K562 (cell line): ENCODE results near the gene IZUMO4. TPM values are rescaled to one million over a fixed set of nuclear protein-coding genes. Genes with fewer than 3 reads are reported as not detected.
A peak's percentile ranks its signal among the peaks of the same experiment; 100 is the strongest.

Experiments used
- ATAC-seq: fragments of 200-7000 bp; cut with Tn5 transposase; 3 replicates; pipeline ENCODE4 v1.9.1; 2020; ENCODE audit warnings: moderate library complexity
- BruUV-seq: library from RNA; stranded (reverse); fragments of 400-500 nt; replicated peaks from 2 replicates; lab custom pipeline; 2021; lab: Mats Ljungman, UMichigan
- CTCF ChIA-PET: fragments of 300-600 bp; formaldehyde crosslinking; extraction: SDS; loops from one replicate; lab custom pipeline; 2021; ENCODE audit warnings: low intra/inter-chr PET ratio; lab: Yijun Ruan, JAX
- POLR2A ChIA-PET: fragments of 300-600, 350-650 bp; sonication (Branson Sonifier 250); formaldehyde crosslinking; extraction: SDS; loops from one replicate; lab custom pipeline; 2021; ENCODE audit warnings: antibody characterized with exemption, inconsistent platforms; lab: Yijun Ruan, JAX
- DNase-seq, 4 experiments: peaks; one replicate each; pipeline versions ENCODE4 v3.0.0 to v3.0.0-alpha.2; 2011 to 2018; ENCODE audit warnings: low spot score in 3 of 4, mixed read lengths in 3 of 4; ENCODE audit errors: extremely low read depth in 1 of 4
- FAIRE-seq: peaks from 2 replicates; lab custom pipeline; 2011; peaks lifted over from hg19 to GRCh38; lab: Jason Lieb, UNC
- H2AFZ ChIP-seq: 2 replicates; pipeline ENCODE4 v1.6.0; 2011; ENCODE audit warnings: low read depth, low read length, control low read depth, inconsistent platforms
- H3K27ac ChIP-seq: fragments of 200-600 bp; 3 replicates; pipeline ENCODE4 v1.8.0; 2011; ENCODE audit warnings: low read depth, mild to moderate bottlenecking, control low read depth, inconsistent platforms, low read length, moderate library complexity, mixed read lengths; ENCODE audit errors: extremely low read depth
- H3K27me3 ChIP-seq, 2 experiments: fragments of 300-600 bp in 1 of 2; 2 replicates in 1 of 2; 3 replicates in 1 of 2; pipeline versions ENCODE4 v1.6.0 to v1.8.0; 2011; ENCODE audit warnings: inconsistent platforms in 2 of 2, low read length in 2 of 2, mild to moderate bottlenecking in 1 of 2, mixed read lengths in 1 of 2, moderate library complexity in 1 of 2; ENCODE audit not compliant: control insufficient read depth in 2 of 2, insufficient read depth in 2 of 2
- H3K36me3 ChIP-seq: fragments of 300-600 bp; 3 replicates; pipeline ENCODE4 v1.8.0; 2011; ENCODE audit warnings: mild to moderate bottlenecking, low read length, inconsistent platforms; ENCODE audit not compliant: control insufficient read depth, insufficient read depth
- H3K4me1 ChIP-seq, 2 experiments: fragments of 200-600 bp in 1 of 2; replicated peaks in 1 of 2; 2 replicates in 1 of 2; 3 replicates in 1 of 2; pipeline versions ENCODE4 v1.5.1 to v1.8.0; 2011; ENCODE audit warnings: inconsistent platforms in 2 of 2, low read length in 2 of 2, mild to moderate bottlenecking in 1 of 2, mixed read lengths in 1 of 2, moderate library complexity in 1 of 2; ENCODE audit not compliant: control insufficient read depth in 2 of 2, insufficient read depth in 2 of 2
- H3K4me2 ChIP-seq: 2 replicates; pipeline ENCODE4 v1.6.1; 2011; ENCODE audit warnings: low read length, control low read depth, inconsistent platforms, mixed read lengths; ENCODE audit not compliant: insufficient read depth
- H3K4me3 ChIP-seq: fragments of 200-600 bp; sonication (generic), shearing (Covaris generic); 2 replicates; pipeline ENCODE4 v1.5.1; 2016; ENCODE audit warnings: control low read depth, inconsistent platforms
- H3K79me2 ChIP-seq: fragments of 200-600 bp; 3 replicates; pipeline ENCODE4 v1.8.0; 2011; ENCODE audit warnings: low read length, inconsistent platforms; ENCODE audit not compliant: control insufficient read depth, insufficient read depth
- H3K9ac ChIP-seq, 2 experiments: 2 replicates each; pipeline versions ENCODE4 v1.6.0 to v1.6.1; 2011; ENCODE audit warnings: low read depth in 2 of 2, low read length in 2 of 2, control low read depth in 1 of 2, inconsistent platforms in 1 of 2, mild to moderate bottlenecking in 1 of 2, mixed read lengths in 1 of 2; ENCODE audit not compliant: insufficient read depth in 1 of 2
- H3K9me1 ChIP-seq: one replicate; pipeline ENCODE4 v1.6.0; 2011; ENCODE audit warnings: inconsistent platforms, mild to moderate bottlenecking, low read length, moderate library complexity; ENCODE audit not compliant: control insufficient read depth, insufficient read depth
- H3K9me3 ChIP-seq: replicated peaks from 2 replicates; pipeline ENCODE4 v1.5.1; 2011; ENCODE audit warnings: low read depth, low read length, inconsistent platforms; ENCODE audit not compliant: control insufficient read depth, insufficient read depth
- H4K20me1 ChIP-seq: replicated peaks from 2 replicates; pipeline ENCODE4 v1.6.1; 2011; ENCODE audit warnings: low read length, inconsistent platforms, mixed read lengths; ENCODE audit not compliant: control insufficient read depth, insufficient read depth
- ARID3B ChIP-seq: fragments of 250-450 bp; sonication (Bioruptor Pico); IDR thresholded peaks from 2 replicates; pipeline ENCODE4 v1.4.0; 2020; ENCODE audit warnings: borderline replicate concordance
- FOXM1 ChIP-seq, 2 experiments: fragments of 450-650 bp in 1 of 2; sonication (generic) in 1 of 2; formaldehyde crosslinking in 1 of 2; IDR thresholded peaks; 2 replicates each; pipeline versions ENCODE4 v1.6.1 to v1.9.0; 2017 to 2022; ENCODE audit warnings: low read depth in 2 of 2, mild to moderate bottlenecking in 2 of 2, missing genetic modification reagents in 1 of 2, moderate library complexity in 1 of 2
- MAFG ChIP-seq: fragments of 450-650 bp; conservative IDR thresholded peaks from 2 replicates; pipeline ENCODE4 v1.6.1; 2016; ENCODE audit warnings: missing genetic modification characterization, missing compliant biosample characterization
- MECOM ChIP-seq: fragments of 250-450 bp; sonication (Bioruptor Pico); IDR thresholded peaks from 2 replicates; pipeline ENCODE4 v1.8.0; 2022; ENCODE audit warnings: inconsistent platforms
- RNF2 ChIP-seq: sonication (generic); IDR thresholded peaks from 2 replicates; pipeline ENCODE4 v1.6.1; 2016
- XRCC4 ChIP-seq: IDR thresholded peaks from one replicate; pipeline ENCODE4 v1.6.1; 2011; ENCODE audit not compliant: insufficient read depth, insufficient read length; ENCODE audit errors: extremely low read depth
- ZBED1 ChIP-seq: IDR thresholded peaks from 2 replicates; pipeline ENCODE4 v1.6.1; 2014
- ZKSCAN8 ChIP-seq: fragments of 200-800 bp; sonication (Bioruptor generic); IDR thresholded peaks from 2 replicates; pipeline ENCODE4 v1.6.1; 2016; ENCODE audit warnings: missing genetic modification characterization, missing compliant biosample characterization
- ZNF134 ChIP-seq: fragments of 250-450 bp; sonication (Bioruptor Pico); conservative IDR thresholded peaks from 2 replicates; pipeline ENCODE4 v1.4.0; 2020
- ZNF24 ChIP-seq: fragments of 450-650 bp; IDR thresholded peaks from 2 replicates; pipeline ENCODE4 v1.6.1; 2016
- ZSCAN32 ChIP-seq: fragments of 450-650 bp; formaldehyde crosslinking; IDR thresholded peaks from 2 replicates; pipeline ENCODE4 v1.4.0; 2020; ENCODE audit warnings: mild to moderate bottlenecking, moderate library complexity
- WGBS: fragments of 100-300 bp; shearing (Covaris generic); methylation state at CpG from one replicate; pipeline ENCODE4 v1.1.6; 2016; ENCODE audit warnings: low coverage, mixed read lengths; ENCODE audit not compliant: insufficient coverage; ENCODE audit errors: missing lambda C conversion rate; 5-methylcytosine and 5-hydroxymethylcytosine counted together
- in situ Hi-C: fragments of 300-500 bp; cut with MboI; formaldehyde crosslinking; loops from 4 replicates; pipeline ENCODE4 v1.15.0; 2018; ENCODE audit warnings: inconsistent platforms, mixed read lengths
- intact Hi-C: fragments of 100-400 bp; cut with micrococcal nuclease; formaldehyde crosslinking; loops from 2 replicates; pipeline ENCODE4 v1.14.2; 2022
- polyA plus RNA-seq, 8 experiments: library from polyadenylated mRNA; depleted of rRNA in 4 of 8; stranded (reverse) in 5 of 8; unstranded in 3 of 8; fragments of >200 nt; fragmentation: Nextera tagmentation in 2 of 8; fragmentation: Illumina TruSeq in 1 of 8; extraction: Ambion mirVana in 2 of 8; extraction: Trizol in 1 of 8; gene quantifications; 2 replicates each; pipeline versions ENCODE4 v1.2.1 to v1.2.3, GENCODE V29; 2011 to 2014; ENCODE audit warnings: inconsistent platforms in 1 of 8, missing spikeins in 1 of 8
- total RNA-seq, 7 experiments: library from RNA; depleted of rRNA in 6 of 7; stranded (reverse); fragments of >200 nt in 6 of 7; fragmentation: Illumina TruSeq in 2 of 7; extraction: Trizol in 2 of 7; gene quantifications; 2 replicates each; pipeline versions ENCODE4 v1.2.1 to v1.2.3, GENCODE V29; 2011 to 2021; ENCODE audit warnings: low replicate concordance in 1 of 7

IZUMO4 gene
- total and polyA plus RNA-seq, 9 of the 15 experiments (the other 6 are each of a cell fraction or from before 2014, with no cell fraction given), result 0.07 to 3.9 (median 1.2) TPM

- intact Hi-C loops (no loop called here), in situ Hi-C loops (no loop called here)
- ATAC-seq (no peak), FAIRE-seq (no peak), DNase-seq (no peak)
- Histone ChIP-seq H3K27me3 (no peaks in the 10 kb centered on the region), H4K20me1 (no peaks in the 10 kb centered on the region), H3K9ac (peak overlapping the region in 1 of 2 experiments; percentile 68; a peak in 2 of 4 replicates), H2AFZ (no peak overlapping the region), H3K4me2 (no peak overlapping the region), H3K4me3 (no peak overlapping the region), H3K9me1 (no peaks in the 10 kb centered on the region), H3K9me3 (no peaks in the 10 kb centered on the region), H3K27ac (no peak overlapping the region), H3K79me2 (no peaks in the 10 kb centered on the region; the same call in 2 of the 3 replicates), H3K36me3 (peaks cover 35% of the 10 kb centered on the region; the same call in 2 of the 3 replicates), H3K4me1 (peaks cover 12 to 40% of the 10 kb centered on the region in 2 experiments; a peak in 4 of 5 replicates)
- TF ChIP-seq ZNF134 (no peak), RNF2 (no peak), FOXM1 (IDR thresholded peaks at IDR 0.05; ENCODE audit: low read depth) (no peak), FOXM1 (CRISPR knock-in tag; IDR thresholded peaks at IDR 0.05; ENCODE audit: low read depth) (no peak), ARID3B (CRISPR knock-in tag) (no peak), ZKSCAN8 (CRISPR knock-in tag) (no peak), MAFG (tag) (no peak), ZSCAN32 (no peak), MECOM (CRISPR knock-in tag) (no peak), ZNF24 (no peak), XRCC4 (no peak), ZBED1 (no peak)
- ChIA-PET CTCF (no interaction called here), POLR2A (no interaction called here)
- 85% methylated on average over 30 of the region's 30 CpGs for WGBS
- no TSS peak for BruUV-seq
Measured at GRCh38 chr19:2081873-2082810, 14.6 kb upstream of the IZUMO4 start.
